HG03064 (cell line): ENCODE results near the gene ZNRF1.
"Not testable (repeated sequence)": the region's sequence is repeated elsewhere in the genome, so short reads cannot be mapped to it uniquely, and the experiment has no call there.

Source experiments
- ATAC-seq: cut with Tn5 transposase; IDR thresholded peaks from one replicate; pipeline ENCODE4 v1.9.1; 2021; ENCODE audit warnings: low read depth; ENCODE audit not compliant: unreplicated experiment

ZNRF1 gene

GRCh38 chr16:75073545-75074303, 74.9 kb downstream of the ZNRF1 start:
- ATAC-seq, result no peak

DNA sequence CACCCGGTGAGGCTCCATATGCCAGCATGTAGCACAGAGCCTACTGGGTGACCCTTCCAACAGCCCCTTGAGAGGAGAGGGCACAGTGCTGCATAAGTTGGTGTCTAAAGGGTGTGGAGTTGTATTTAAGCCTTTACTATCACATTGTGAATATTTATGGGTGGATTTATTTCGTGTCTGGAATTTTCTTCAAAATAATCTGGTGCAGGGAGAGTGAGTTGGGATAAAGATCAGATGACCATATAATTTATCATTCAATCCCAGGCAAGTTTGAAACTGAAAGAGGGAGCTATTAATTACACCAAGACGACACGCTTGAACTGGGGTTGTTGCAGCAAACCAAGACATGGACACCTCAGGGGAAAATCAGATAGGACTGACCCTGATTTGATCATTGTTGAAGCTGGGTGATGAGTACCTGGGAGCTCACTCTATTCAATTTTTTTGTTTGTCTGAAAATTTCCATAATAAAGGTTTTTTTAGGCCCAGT, 75.5 kb downstream of the ZNRF1 start:
- ATAC-seq, result no peak

GRCh38 chr16:75074920-75075687, 76.3 kb downstream of the ZNRF1 start:
- ATAC-seq, result peak; percentile 95

DNA sequence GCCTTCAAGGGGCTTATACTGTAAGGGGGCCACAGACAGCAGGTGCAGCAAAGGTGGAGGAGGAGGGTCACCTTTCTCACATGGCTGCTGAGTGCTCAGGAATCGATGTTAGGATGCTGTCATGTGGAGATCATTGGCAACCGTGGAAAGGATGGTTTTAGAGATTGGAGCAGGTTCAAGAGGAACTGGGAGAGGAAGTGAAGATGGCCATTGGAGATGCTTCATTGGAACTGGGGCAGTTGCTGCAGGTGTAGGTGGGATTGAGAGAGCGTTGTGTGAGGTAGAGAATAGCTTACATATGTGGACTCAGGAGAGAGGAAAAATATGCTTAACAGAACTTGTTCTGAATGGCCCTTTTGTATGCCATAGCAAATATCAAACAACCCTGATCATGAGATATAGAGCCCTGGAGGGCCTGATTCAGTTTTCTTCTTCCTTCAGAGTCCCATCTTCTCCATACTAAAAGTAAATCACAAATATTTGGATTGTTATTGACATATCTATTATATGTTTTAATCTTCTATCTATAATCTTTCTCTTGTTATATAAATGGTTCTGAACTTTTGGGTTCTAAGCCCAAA, 77.0 kb downstream of the ZNRF1 start:
- ATAC-seq, result no peak

DNA sequence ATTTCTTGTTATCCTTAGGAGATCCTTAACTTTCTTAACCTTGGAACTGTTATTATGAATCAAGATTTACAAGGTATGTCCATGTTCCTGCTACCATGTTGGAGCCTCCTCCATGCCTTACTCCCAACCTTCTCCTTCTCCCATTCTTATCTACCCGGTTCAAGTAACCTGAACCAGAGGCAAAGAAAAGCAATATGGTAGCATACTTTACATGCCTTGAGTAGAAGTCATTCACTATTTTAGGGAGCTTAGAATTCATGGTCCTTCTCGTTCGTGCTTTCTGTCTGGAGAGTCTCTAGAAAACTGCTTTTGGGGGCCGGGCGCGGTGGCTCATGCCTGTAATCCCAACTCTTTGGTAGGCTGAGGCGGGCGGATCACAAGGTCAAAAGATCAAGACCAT, 80.1 kb downstream of the ZNRF1 start:
- no peak for ATAC-seq

DNA sequence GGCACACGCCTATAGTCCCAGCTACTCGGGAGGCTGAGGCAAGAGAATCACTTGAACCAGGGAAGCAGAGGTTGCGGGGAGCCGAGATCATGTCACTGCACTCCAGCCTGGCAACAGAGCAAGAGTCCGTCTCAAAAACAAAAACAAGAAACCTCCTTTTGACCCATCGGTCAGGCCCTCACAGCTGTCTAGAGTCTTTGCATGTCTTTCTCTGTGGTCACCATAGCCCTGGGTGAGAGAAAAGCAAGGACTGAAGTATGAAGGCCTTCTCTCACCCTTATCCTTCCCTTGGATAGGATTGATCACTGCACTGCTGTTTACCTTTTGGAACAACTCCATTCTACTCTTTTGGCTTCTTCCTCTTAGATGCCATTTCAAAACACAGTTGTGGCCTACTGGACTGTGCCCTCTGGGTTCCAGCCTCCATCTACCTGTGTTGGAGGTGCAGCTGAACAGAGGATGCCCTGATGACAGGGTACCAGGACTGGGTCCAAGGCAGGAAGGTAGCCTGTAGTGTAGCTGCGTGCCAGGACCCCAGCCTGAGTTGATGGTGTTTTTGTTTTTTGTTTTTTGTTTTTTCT, 80.6 kb downstream of the ZNRF1 start:
- ATAC-seq, result no peak

GRCh38 chr16:75080205-75081029, 81.6 kb downstream of the ZNRF1 start:
- ATAC-seq, result no peak

DNA sequence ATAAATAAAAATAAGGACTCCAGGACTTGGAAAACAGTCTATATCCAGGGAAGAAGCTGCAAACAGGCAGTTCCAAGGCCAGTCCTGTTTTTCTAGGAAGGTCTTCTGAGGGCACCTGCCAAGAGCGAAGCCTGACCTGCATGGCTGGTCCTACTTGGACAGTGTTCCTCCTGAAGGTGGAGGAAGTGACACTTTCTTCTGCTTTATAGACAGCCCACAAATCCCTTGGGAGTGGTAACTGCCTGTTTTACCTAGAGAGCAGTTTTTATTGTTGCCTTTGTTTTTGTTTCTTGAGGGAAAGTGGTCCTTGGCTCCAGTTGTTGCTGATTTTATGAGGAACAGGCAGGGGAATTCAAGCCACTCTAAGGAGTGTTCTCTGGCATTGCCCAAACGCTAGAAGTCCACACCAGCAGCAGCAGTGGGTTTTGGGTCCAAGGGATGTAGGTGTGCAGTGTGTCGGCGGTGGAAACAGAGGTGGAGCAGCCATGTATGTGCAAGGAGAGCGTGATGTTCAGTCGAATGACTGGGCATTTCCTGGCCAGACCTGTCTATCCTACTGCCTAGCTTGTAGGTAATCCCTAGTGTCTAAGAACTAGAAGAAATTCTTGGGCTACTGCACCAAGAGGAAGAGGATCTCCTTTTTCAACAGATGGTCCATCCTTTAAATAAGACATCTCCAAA, 82.5 kb downstream of the ZNRF1 start:
- no peak for ATAC-seq

- no peak for ATAC-seq
Observed at GRCh38 chr16:75083813-75084212, 85.0 kb downstream of the ZNRF1 start.

GRCh38 chr16:75085556-75085955, 86.7 kb downstream of the ZNRF1 start:
- ATAC-seq, result no peak

DNA sequence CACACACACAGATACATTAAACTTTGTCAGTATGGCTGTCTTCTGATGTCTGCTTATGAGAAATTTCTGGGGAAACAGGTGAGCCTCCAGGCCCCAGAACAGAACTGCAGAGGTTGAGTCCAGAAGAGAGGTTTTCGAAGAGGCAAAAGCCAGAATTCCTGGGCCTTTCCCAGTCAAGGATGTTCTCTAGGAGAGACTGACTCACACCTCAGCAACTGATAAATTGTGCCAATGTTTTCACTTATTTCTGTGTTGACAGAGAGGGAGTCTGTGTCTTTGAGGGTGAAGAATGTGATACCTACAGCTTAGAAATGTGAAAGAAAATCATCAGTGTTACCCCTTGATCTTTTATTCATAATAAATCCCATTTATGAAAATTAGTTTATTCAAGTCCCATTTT, 87.5 kb downstream of the ZNRF1 start:
- ATAC-seq, result no peak

DNA sequence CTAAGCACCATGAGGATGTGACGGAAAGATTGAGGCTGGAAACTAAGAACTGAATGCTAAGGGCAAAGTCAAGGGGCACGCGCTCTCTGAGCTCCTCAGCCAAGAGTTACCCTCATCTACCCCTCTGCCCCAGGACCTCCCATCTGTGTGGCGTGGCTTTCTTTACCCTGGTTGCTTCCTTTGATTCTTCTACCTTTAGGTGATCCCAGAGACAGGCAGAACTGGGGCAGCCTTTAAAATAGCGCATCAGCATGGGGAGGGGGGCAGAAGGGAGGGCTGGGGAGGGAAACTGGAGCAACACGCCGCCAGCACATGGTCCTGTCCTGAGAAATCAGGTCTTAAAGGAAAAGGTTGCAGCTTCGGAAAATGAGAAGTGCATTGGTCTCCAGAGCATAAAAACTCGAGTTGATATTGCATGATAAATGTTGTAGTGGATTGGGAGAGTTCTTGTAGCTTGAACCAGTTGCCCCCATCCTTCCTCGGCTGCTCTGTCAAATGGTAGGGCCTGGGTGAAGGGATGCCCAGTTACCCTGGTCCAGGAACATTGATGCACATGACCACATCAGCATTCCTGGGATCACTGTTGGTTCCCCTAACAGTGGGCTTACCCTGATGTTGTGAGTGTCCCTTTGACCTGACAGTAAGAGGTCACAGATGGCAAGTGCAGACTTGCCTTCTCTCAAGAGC, 88.0 kb downstream of the ZNRF1 start:
- ATAC-seq, result no peak

GRCh38 chr16:75087375-75087979, 88.7 kb downstream of the ZNRF1 start:
- no peak for ATAC-seq

GRCh38 chr16:75088216-75088615, 89.4 kb downstream of the ZNRF1 start:
- ATAC-seq, result no peak

- no peak for ATAC-seq
Observed at GRCh38 chr16:75088934-75089333, 90.1 kb downstream of the ZNRF1 start.

DNA sequence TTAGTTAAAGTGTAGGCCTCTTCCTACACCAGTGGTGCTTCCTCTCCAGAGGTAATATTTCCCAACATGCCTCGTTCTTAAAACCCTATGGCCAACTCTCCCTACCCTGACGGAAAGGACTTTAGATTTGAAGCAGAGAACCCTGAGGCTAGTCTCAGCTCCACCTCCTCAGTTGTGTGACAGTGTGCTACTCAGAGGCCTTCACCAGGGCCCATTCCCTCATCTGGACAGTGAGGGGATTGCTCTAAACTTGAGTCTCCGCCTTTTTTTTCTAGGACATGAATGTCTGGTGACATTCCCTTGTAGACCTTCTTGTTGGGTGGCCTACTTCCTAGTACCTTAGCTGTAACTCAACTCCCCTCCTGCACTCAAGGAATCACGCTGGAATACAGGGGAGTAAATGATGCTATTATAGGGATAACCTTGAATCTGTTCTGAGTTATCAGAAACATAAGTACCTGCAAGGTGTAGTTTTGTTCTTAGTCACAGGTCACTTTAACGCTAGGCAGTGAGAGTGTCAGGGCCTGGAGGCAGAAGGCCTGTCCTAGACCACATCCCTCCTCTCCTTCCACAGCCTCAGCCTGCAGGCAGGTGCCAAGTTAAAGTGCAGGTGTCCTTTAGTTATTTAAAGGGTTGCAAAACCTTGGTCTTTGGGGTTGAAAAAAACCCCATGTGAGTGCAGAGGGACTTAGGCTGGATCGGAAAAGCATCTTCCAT, 90.8 kb downstream of the ZNRF1 start:
- ATAC-seq, result no peak

- not testable (repeated sequence) for ATAC-seq
Observed at GRCh38 chr16:75090899-75091298, 92.1 kb downstream of the ZNRF1 start.

DNA sequence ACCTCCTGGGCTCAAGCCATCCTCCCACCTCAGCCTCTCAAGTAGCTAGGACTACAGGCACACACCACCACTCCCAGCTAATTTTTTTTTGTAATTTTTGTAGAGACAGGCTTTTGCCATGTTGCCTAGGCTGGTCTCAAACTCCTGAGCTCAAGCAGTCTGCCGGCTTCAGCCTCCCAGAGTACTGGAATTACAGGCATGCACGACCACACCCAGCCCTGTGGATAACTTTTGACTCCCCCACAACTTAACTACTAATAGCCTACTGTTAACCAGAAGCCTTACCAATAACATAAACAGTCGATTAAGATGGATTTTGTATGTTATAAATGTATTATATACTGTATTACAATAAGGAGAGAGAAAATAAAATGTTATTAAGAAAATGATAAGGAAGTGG, 92.8 kb downstream of the ZNRF1 start:
- ATAC-seq, result not testable (repeated sequence)
